ENCODE results near the gene GOLGA6B. TPM values are rescaled to one million over a fixed set of nuclear protein-coding genes. Genes with fewer than 3 reads are reported as not detected.
"Not testable (repeated sequence)": the region's sequence is repeated elsewhere in the genome, so short reads cannot be mapped to it uniquely, and the experiment has no call there.

The GOLGA6B gene
- polyA plus RNA-seq, 1 of the 3 experiments (the other 2 are of a cell fraction) = not detected

GRCh38 chr15:72609862-72610261 lies 44.6 kb upstream of the GOLGA6B start:
- Histone ChIP-seq H3K36me3 (replicated peaks in 1 of 2; ENCODE audit: control insufficient read depth in 1 of 2, insufficient read depth in 2 of 2, low read length in 1 of 2) (no peaks in the 10 kb centered on the region), H3K79me2 (ENCODE audit: insufficient read depth) (no peaks in the 10 kb centered on the region), H3K4me1 (ENCODE audit: control insufficient read depth in 1 of 2, insufficient read depth in 2 of 2, low read depth in 1 of 2, low read length in 1 of 2) (no peaks in the 10 kb centered on the region), H3K9me3 (no peaks in the 10 kb centered on the region), H2AFZ (ENCODE audit: low read depth) (no peak overlapping the region), H3K27me3 (ENCODE audit: insufficient read depth) (no peaks in the 10 kb centered on the region), H3F3A (replicated peaks; ENCODE audit: insufficient read depth) (no peaks in the 10 kb centered on the region), H3K9ac (no peak overlapping the region), H3K4me3 (ENCODE audit: low read depth in 2 of 2, low read length in 1 of 2) (no peak overlapping the region), H3K4me2 (no peak overlapping the region), H3K27ac (ENCODE audit: low read depth in 2 of 2, low read length in 1 of 2) (no peak overlapping the region), H3K9me2 (no peaks in the 10 kb centered on the region), H4K20me1 (ENCODE audit: insufficient read depth) (no peaks in the 10 kb centered on the region)
- ChIA-PET POLR2A (no interaction called here), CTCF (interaction anchor here (1.2 to 3.3 kb wide), 2 partner anchors 10 to 76 kb away, joined by 3 to 28 read pairs; partner anchors contain the start of genes BBS4 and HIGD2B)
- TF ChIP-seq REST (IDR thresholded peaks at IDR 0.05; ENCODE audit: low read depth, low read length) (no peak), JUND (IDR thresholded peaks at IDR 0.05) (no peak), PBX3 (IDR thresholded peaks at IDR 0.05) (no peak)
- WGBS (ENCODE audit: low lambda C conversion rate) = 63% methylated on average over 6 of the region's 8 CpGs
- no peak for DNase-seq

- WGBS (ENCODE audit: low lambda C conversion rate) = 71% methylated on average over 3 of the region's 3 CpGs
- DNase-seq; H3K79me2 ChIP-seq (ENCODE audit: insufficient read depth); H3K4me3 ChIP-seq (ENCODE audit: low read depth in 2 of 2, low read length in 1 of 2); H3K27me3 ChIP-seq (ENCODE audit: insufficient read depth); H3K4me1 ChIP-seq (ENCODE audit: control insufficient read depth in 1 of 2, insufficient read depth in 2 of 2, low read depth in 1 of 2, low read length in 1 of 2); H3K9me3 ChIP-seq; H4K20me1 ChIP-seq (ENCODE audit: insufficient read depth); H3K9me2 ChIP-seq; H3F3A ChIP-seq (replicated peaks; ENCODE audit: insufficient read depth); H3K4me2 ChIP-seq; H2AFZ ChIP-seq (ENCODE audit: low read depth); H3K36me3 ChIP-seq (replicated peaks in 1 of 2; ENCODE audit: control insufficient read depth in 1 of 2, insufficient read depth in 2 of 2, low read length in 1 of 2); H3K27ac ChIP-seq (ENCODE audit: low read depth in 2 of 2, low read length in 1 of 2); POLR2A ChIA-PET; H3K9ac ChIP-seq: not testable (repeated sequence)
- CTCF ChIA-PET = interaction anchor here (0.6 kb wide), 1 partner anchor 1804 kb away, joined by 4 read pairs; no protein-coding TSS in a partner anchor
Measured at GRCh38 chr15:72612324-72612723, 42.2 kb upstream of the GOLGA6B start.

- no peaks in the 10 kb centered on the region for H3F3A ChIP-seq (replicated peaks; ENCODE audit: insufficient read depth)
- POLR2A ChIA-PET = no interaction called here
Measured at GRCh38 chr15:72614810-72615532, 39.5 kb upstream of the GOLGA6B start.

More at GRCh38 chr15:72614810-72615532, 39.5 kb upstream of the GOLGA6B start:
- Histone ChIP-seq H3K27me3 (ENCODE audit: insufficient read depth) (no peaks in the 10 kb centered on the region), H3K4me3 (ENCODE audit: low read depth in 2 of 2, low read length in 1 of 2) (no peak overlapping the region), H3K9me3 (no peaks in the 10 kb centered on the region), H3K4me2 (no peak overlapping the region), H3K9me2 (no peaks in the 10 kb centered on the region), H2AFZ (ENCODE audit: low read depth) (no peak overlapping the region), H4K20me1 (ENCODE audit: insufficient read depth) (no peaks in the 10 kb centered on the region), H3K9ac (no peak overlapping the region), H3K36me3 (replicated peaks in 1 of 2; ENCODE audit: control insufficient read depth in 1 of 2, insufficient read depth in 2 of 2, low read length in 1 of 2) (no peaks in the 10 kb centered on the region), H3K4me1 (ENCODE audit: control insufficient read depth in 1 of 2, insufficient read depth in 2 of 2, low read depth in 1 of 2, low read length in 1 of 2) (no peaks in the 10 kb centered on the region), H3K79me2 (ENCODE audit: insufficient read depth) (no peaks in the 10 kb centered on the region), H3K27ac (ENCODE audit: low read depth in 2 of 2, low read length in 1 of 2) (no peak overlapping the region)
- DNase-seq = no peak
- CTCF ChIA-PET = no interaction called here
- 71% methylated on average over 3 of the region's 3 CpGs for WGBS (ENCODE audit: low lambda C conversion rate)
- TF ChIP-seq NRF1 (IDR thresholded peaks at IDR 0.05; ENCODE audit: low read depth, low read length) (no peak), RFX5 (IDR thresholded peaks at IDR 0.05; ENCODE audit: low read length) (no peak), SMC3 (IDR thresholded peaks at IDR 0.05; ENCODE audit: low read depth, low read length) (no peak), USF1 (IDR thresholded peaks at IDR 0.05; ENCODE audit: borderline replicate concordance, low read depth) (no peak), ZBTB33 (IDR thresholded peaks at IDR 0.05; ENCODE audit: borderline replicate concordance, low read depth) (no peak), USF2 (IDR thresholded peaks at IDR 0.05; ENCODE audit: borderline replicate concordance, low read depth, low read length) (no peak), RXRA (IDR thresholded peaks at IDR 0.05; ENCODE audit: borderline replicate concordance, low read depth) (no peak), FOXJ3 (CRISPR knock-in tag; IDR thresholded peaks at IDR 0.05) (no peak)

Measured in SK-N-SH (cell line).